ENCODE results near the gene ALX3.

The ALX3 gene

GRCh38 chr1:110070671-110071242, at the start of gene ALX3:
Gene ALX3 (minus strand): TSS chr1:110070672. CDS start chr1:110070612, 60 bp downstream.
- DNase-seq, result no peak

- DNase-seq, result no peak
Observed at GRCh38 chr1:110119843-110120242, 49.4 kb upstream of the ALX3 start.

GRCh38 chr1:110118636-110119396, 48.3 kb upstream of the ALX3 start:
- no peak for DNase-seq

GRCh38 chr1:110114784-110115183, 44.3 kb upstream of the ALX3 start:
- DNase-seq, result no peak

GRCh38 chr1:110114173-110114572, 43.7 kb upstream of the ALX3 start:
- no peak for DNase-seq

GRCh38 chr1:110113551-110113950, 43.1 kb upstream of the ALX3 start:
- no peak for DNase-seq

- DNase-seq, result no peak
Observed at GRCh38 chr1:110112656-110113055, 42.2 kb upstream of the ALX3 start.

GRCh38 chr1:110112143-110112542, 41.7 kb upstream of the ALX3 start, which contains the start of gene UBL4B:
Gene UBL4B (plus strand): TSS chr1:110112443. CDS start chr1:110112535, 92 bp downstream.
- no peak for DNase-seq

- DNase-seq, result no peak
Observed at GRCh38 chr1:110111081-110111480, 40.6 kb upstream of the ALX3 start.

GRCh38 chr1:110107867-110108469, 37.5 kb upstream of the ALX3 start:
- no peak for DNase-seq

- no peak for DNase-seq
Observed at GRCh38 chr1:110106013-110106941, 35.8 kb upstream of the ALX3 start.

GRCh38 chr1:110102081-110102480, 31.6 kb upstream of the ALX3 start:
- peak; percentile 14 for DNase-seq

- no peak for DNase-seq
Observed at GRCh38 chr1:110100335-110100734, 29.9 kb upstream of the ALX3 start.

GRCh38 chr1:110098222-110099026, 28.0 kb upstream of the ALX3 start:
- no peak for DNase-seq

- DNase-seq, result no peak
Observed at GRCh38 chr1:110097507-110098221, 27.2 kb upstream of the ALX3 start.

- no peak for DNase-seq
Observed at GRCh38 chr1:110094931-110095654, 24.6 kb upstream of the ALX3 start.

GRCh38 chr1:110092991-110093390, 22.5 kb upstream of the ALX3 start:
- no peak for DNase-seq

GRCh38 chr1:110091791-110092190, 21.3 kb upstream of the ALX3 start:
- DNase-seq, result no peak

GRCh38 chr1:110091381-110091780, 20.9 kb upstream of the ALX3 start:
- no peak for DNase-seq

GRCh38 chr1:110089561-110090275, 19.2 kb upstream of the ALX3 start:
- DNase-seq, result no peak
